Mesenchymal stem cell (in vitro differentiated cells and primary cell): Measurements from ENCODE around the gene CGREF1.

Experiments
- DNase-seq: peaks from one replicate; pipeline ENCODE4 v3.0.0-alpha.2; 2013
- H2AFZ ChIP-seq: one replicate; pipeline ENCODE4 v1.6.1; 2013; ENCODE audit warnings: low read depth, mild to moderate bottlenecking, control low read depth, inconsistent platforms, low read length, moderate library complexity
- H2AK5ac ChIP-seq: 2 replicates; pipeline ENCODE4 v1.6.1; 2013; ENCODE audit warnings: low read length, moderate library complexity, mild to moderate bottlenecking, inconsistent platforms; ENCODE audit not compliant: severe bottlenecking
- H2BK120ac ChIP-seq: one replicate; pipeline ENCODE4 v1.6.1; 2013; ENCODE audit warnings: low read depth, mild to moderate bottlenecking, inconsistent platforms, low read length, moderate library complexity
- H2BK12ac ChIP-seq, 2 experiments: one replicate each; pipeline ENCODE4 v1.6.1; 2013; ENCODE audit warnings: inconsistent platforms in 2 of 2, low read length in 2 of 2, mild to moderate bottlenecking in 2 of 2, moderate library complexity in 2 of 2, control low read depth in 1 of 2
- H2BK15ac ChIP-seq: one replicate; pipeline ENCODE4 v1.6.1; 2013; ENCODE audit warnings: mild to moderate bottlenecking, low read depth, inconsistent platforms; ENCODE audit not compliant: poor library complexity, severe bottlenecking
- H2BK5ac ChIP-seq: 2 replicates; pipeline ENCODE4 v1.6.1; 2013; ENCODE audit warnings: low read depth, mild to moderate bottlenecking, low read length, control low read depth, inconsistent platforms; ENCODE audit not compliant: poor library complexity, severe bottlenecking
- H3K14ac ChIP-seq, 2 experiments: one replicate each; pipeline ENCODE4 v1.6.1; 2013; ENCODE audit warnings: inconsistent platforms in 2 of 2, low read length in 2 of 2, control low read depth in 1 of 2, mild to moderate bottlenecking in 1 of 2, moderate library complexity in 1 of 2
- H3K18ac ChIP-seq, 2 experiments: one replicate each; pipeline ENCODE4 v1.6.1; 2013; ENCODE audit warnings: inconsistent platforms in 2 of 2, low read length in 2 of 2, control low read depth in 1 of 2, low read depth in 1 of 2, mild to moderate bottlenecking in 1 of 2
- H3K23ac ChIP-seq, 2 experiments: one replicate each; pipeline ENCODE4 v1.6.1; 2013; ENCODE audit warnings: inconsistent platforms in 2 of 2, low read length in 2 of 2, mild to moderate bottlenecking in 2 of 2, moderate library complexity in 2 of 2, control low read depth in 1 of 2
- H3K27ac ChIP-seq: 2 replicates; pipeline ENCODE4 v1.5.1; 2013; ENCODE audit warnings: mild to moderate bottlenecking, moderate library complexity, low read length, control low read depth, inconsistent platforms; ENCODE audit not compliant: poor library complexity, severe bottlenecking
- H3K27me3 ChIP-seq, 2 experiments: 2 replicates each; pipeline versions ENCODE4 v1.6.1 to v1.7.0; 2013; ENCODE audit warnings: low read length in 2 of 2, mild to moderate bottlenecking in 2 of 2, moderate library complexity in 2 of 2, control low read depth in 1 of 2, inconsistent platforms in 1 of 2; ENCODE audit not compliant: control insufficient read depth in 1 of 2, insufficient read depth in 1 of 2
- H3K36me3 ChIP-seq, 2 experiments: 2 replicates each; pipeline versions ENCODE4 v1.6.1 to v1.7.0; 2013; ENCODE audit warnings: low read length in 2 of 2, control low read depth in 1 of 2, inconsistent platforms in 1 of 2, low read depth in 1 of 2, mild to moderate bottlenecking in 1 of 2; ENCODE audit not compliant: insufficient read depth in 2 of 2, control insufficient read depth in 1 of 2
- H3K4ac ChIP-seq, 2 experiments: one replicate each; pipeline ENCODE4 v1.6.1; 2013; ENCODE audit warnings: inconsistent platforms in 2 of 2, low read length in 2 of 2, mild to moderate bottlenecking in 2 of 2, moderate library complexity in 2 of 2, control low read depth in 1 of 2, low read depth in 1 of 2
- H3K4me1 ChIP-seq: 2 replicates; pipeline ENCODE4 v1.6.1; 2013; ENCODE audit warnings: low read depth, low read length, control low read depth; ENCODE audit not compliant: control insufficient read depth, insufficient read depth
- H3K4me2 ChIP-seq: 2 replicates; pipeline ENCODE4 v1.6.1; 2013; ENCODE audit warnings: low read length, mild to moderate bottlenecking, inconsistent platforms; ENCODE audit not compliant: poor library complexity, severe bottlenecking
- H3K4me3 ChIP-seq, 2 experiments: 2 replicates each; pipeline versions ENCODE4 v1.5.1 to v1.7.0; 2013; ENCODE audit warnings: low read length in 2 of 2, mild to moderate bottlenecking in 2 of 2, control low read depth in 1 of 2, low read depth in 1 of 2; ENCODE audit not compliant: insufficient read depth in 1 of 2
- H3K79me1 ChIP-seq: replicated peaks from 2 replicates; pipeline ENCODE4 v1.6.1; 2013; ENCODE audit warnings: mild to moderate bottlenecking, control low read depth, low read length, inconsistent platforms; ENCODE audit not compliant: poor library complexity, severe bottlenecking
- H3K9ac ChIP-seq: 2 replicates; pipeline ENCODE4 v1.7.0; 2013; ENCODE audit warnings: mild to moderate bottlenecking, low read length, moderate library complexity
- H3K9me3 ChIP-seq: 2 replicates; pipeline ENCODE4 v1.7.0; 2013; ENCODE audit warnings: mild to moderate bottlenecking, low read length; ENCODE audit not compliant: control insufficient read depth
- H4K8ac ChIP-seq: one replicate; pipeline ENCODE4 v1.6.1; 2013; ENCODE audit warnings: inconsistent platforms, mild to moderate bottlenecking, low read length, moderate library complexity
- H4K91ac ChIP-seq: one replicate; pipeline ENCODE4 v1.6.1; 2013; ENCODE audit warnings: mild to moderate bottlenecking, low read length, inconsistent platforms
- WGBS: methylation state at CpG from one replicate; pipeline ENCODE4 v1.1.7; 2013; ENCODE audit warnings: mixed read lengths; 5-methylcytosine and 5-hydroxymethylcytosine counted together

Gene CGREF1

GRCh38 chr2:27065128-27065527, 53.8 kb downstream of the CGREF1 start:
- 100% methylated on average over 3 of the region's 3 CpGs for WGBS
- no peak overlapping the region for H2BK15ac ChIP-seq
- no peaks in the 10 kb centered on the region for H3K27me3 ChIP-seq
- H2BK120ac ChIP-seq = no peak overlapping the region
- H3K9me3 ChIP-seq = no peaks in the 10 kb centered on the region
- H3K14ac ChIP-seq = no peak overlapping the region
- no peak overlapping the region for H3K4me2 ChIP-seq
- peaks cover 24% of the 10 kb centered on the region for H3K79me1 ChIP-seq
- no peak overlapping the region for H2BK12ac ChIP-seq
- peaks cover 16% of the 10 kb centered on the region for H3K4me1 ChIP-seq
- no peak overlapping the region for H3K18ac ChIP-seq
- peaks cover 44 to 66% of the 10 kb centered on the region in 2 experiments for H3K36me3 ChIP-seq
- H3K4ac ChIP-seq = no peak overlapping the region
- no peak overlapping the region for H4K91ac ChIP-seq
- no peak overlapping the region for H2BK5ac ChIP-seq
- no peak overlapping the region for H3K4me3 ChIP-seq
- no peak overlapping the region for H2AK5ac ChIP-seq
- H4K8ac ChIP-seq = no peak overlapping the region
- H3K9ac ChIP-seq = no peak overlapping the region
- H2AFZ ChIP-seq = no peak overlapping the region
- DNase-seq = no peak
- no peak overlapping the region for H3K27ac ChIP-seq
- no peak overlapping the region for H3K23ac ChIP-seq

- Histone ChIP-seq H2BK5ac (no peak overlapping the region), H2AFZ (no peak overlapping the region), H4K8ac (no peak overlapping the region), H3K27ac (no peak overlapping the region), H3K9me3 (no peaks in the 10 kb centered on the region), H3K9ac (no peak overlapping the region), H3K18ac (no peak overlapping the region), H2BK12ac (no peak overlapping the region), H3K79me1 (peaks cover 18% of the 10 kb centered on the region), H3K23ac (no peak overlapping the region), H2AK5ac (no peak overlapping the region), H2BK120ac (no peak overlapping the region), H4K91ac (no peak overlapping the region), H3K4me3 (no peak overlapping the region), H3K4ac (no peak overlapping the region), H3K14ac (no peak overlapping the region), H3K27me3 (no peaks in the 10 kb centered on the region), H3K4me2 (no peak overlapping the region), H3K36me3 (peaks cover 39 to 65% of the 10 kb centered on the region in 2 experiments), H2BK15ac (no peak overlapping the region), H3K4me1 (no peaks in the 10 kb centered on the region)
- WGBS = 100% methylated on average over 3 of the region's 3 CpGs
- DNase-seq = no peak
Observed at GRCh38 chr2:27060323-27060722, 58.6 kb downstream of the CGREF1 start.

- Histone ChIP-seq H3K18ac (no peak overlapping the region), H3K27ac (no peak overlapping the region), H3K79me1 (peaks cover 19% of the 10 kb centered on the region), H3K27me3 (no peaks in the 10 kb centered on the region), H4K8ac (no peak overlapping the region), H3K14ac (no peak overlapping the region), H2BK120ac (no peak overlapping the region), H3K9ac (no peak overlapping the region), H2BK15ac (no peak overlapping the region), H3K9me3 (no peaks in the 10 kb centered on the region), H3K23ac (no peak overlapping the region), H3K4ac (no peak overlapping the region), H4K91ac (no peak overlapping the region), H2AFZ (no peak overlapping the region), H3K36me3 (peaks cover 42 to 70% of the 10 kb centered on the region in 2 experiments), H2BK5ac (no peak overlapping the region), H3K4me1 (no peaks in the 10 kb centered on the region), H3K4me2 (no peak overlapping the region), H2AK5ac (no peak overlapping the region), H2BK12ac (no peak overlapping the region), H3K4me3 (no peak overlapping the region)
- WGBS = 96% methylated on average over 15 of the region's 15 CpGs
- no peak for DNase-seq
Observed at GRCh38 chr2:27059141-27059820, 59.6 kb downstream of the CGREF1 start.

DNA sequence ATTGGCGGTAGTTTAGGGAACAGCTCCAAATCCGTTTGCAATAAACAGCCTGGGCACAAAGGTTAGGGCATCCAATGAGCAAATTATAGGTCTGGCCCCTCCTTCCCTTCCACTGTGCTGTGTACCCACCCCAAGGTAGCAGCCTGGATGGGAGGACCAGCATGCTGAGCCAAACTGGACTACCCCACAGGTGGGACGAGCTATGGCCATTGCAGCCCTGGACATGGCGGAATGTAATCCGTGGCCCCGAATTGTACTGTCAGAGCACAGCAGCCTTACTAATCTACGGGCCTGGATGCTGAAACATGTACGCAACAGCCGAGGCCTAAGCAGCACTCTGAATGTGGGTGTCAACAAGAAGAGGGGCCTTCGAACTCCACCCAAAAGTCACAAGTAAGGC, 60.7 kb downstream of the CGREF1 start:
- H2BK12ac ChIP-seq = no peak overlapping the region
- no peak overlapping the region for H2AFZ ChIP-seq
- no peak overlapping the region for H3K4me2 ChIP-seq
- H3K18ac ChIP-seq = no peak overlapping the region
- H3K9ac ChIP-seq = no peak overlapping the region
- H3K4ac ChIP-seq = no peak overlapping the region
- no peaks in the 10 kb centered on the region for H3K4me1 ChIP-seq
- peaks cover 47 to 81% of the 10 kb centered on the region in 2 experiments for H3K36me3 ChIP-seq
- no peak overlapping the region for H4K8ac ChIP-seq
- no peak overlapping the region for H3K23ac ChIP-seq
- no peaks in the 10 kb centered on the region for H3K9me3 ChIP-seq
- no peak for DNase-seq
- no peaks in the 10 kb centered on the region for H3K27me3 ChIP-seq
- WGBS = 95% methylated on average over 10 of the region's 10 CpGs
- no peak overlapping the region for H2BK15ac ChIP-seq
- H3K79me1 ChIP-seq = peaks cover 20% of the 10 kb centered on the region
- no peak overlapping the region for H2AK5ac ChIP-seq
- H3K14ac ChIP-seq = no peak overlapping the region
- H3K27ac ChIP-seq = no peak overlapping the region
- no peak overlapping the region for H2BK5ac ChIP-seq
- H4K91ac ChIP-seq = peak overlapping the region; percentile 25
- no peak overlapping the region for H3K4me3 ChIP-seq
- no peak overlapping the region for H2BK120ac ChIP-seq
